GM21423 (cell line): ENCODE measurements around the gene CLIC4.
"Not testable (repeated sequence)": the region's sequence is repeated elsewhere in the genome, so short reads cannot be mapped to it uniquely, and the experiment has no call there.

Source experiments
- ATAC-seq: cut with Tn5 transposase; IDR thresholded peaks from one replicate; pipeline ENCODE4 v1.9.1; 2021; ENCODE audit warnings: mild to moderate bottlenecking, moderate library complexity; ENCODE audit not compliant: unreplicated experiment

CLIC4 gene

GRCh38 chr1:24872061-24872850 lies 127.0 kb downstream of the CLIC4 start:
- no peak for ATAC-seq

GRCh38 chr1:24873148-24873547 lies 127.9 kb downstream of the CLIC4 start:
- ATAC-seq, result no peak

- ATAC-seq, result no peak
These were observed 128.8 kb downstream of the CLIC4 start for GRCh38 chr1:24874056-24874455.

GRCh38 chr1:24874611-24875234 lies 129.5 kb downstream of the CLIC4 start:
- no peak for ATAC-seq

- ATAC-seq, result no peak
These were observed 130.0 kb downstream of the CLIC4 start for GRCh38 chr1:24875257-24875656.

- no peak for ATAC-seq
These were observed 130.8 kb downstream of the CLIC4 start for GRCh38 chr1:24875991-24876506.

- no peak for ATAC-seq
These were observed 132.8 kb downstream of the CLIC4 start for GRCh38 chr1:24878045-24878444.

GRCh38 chr1:24878775-24879742 lies 133.8 kb downstream of the CLIC4 start:
- ATAC-seq, result no peak

GRCh38 chr1:24881034-24881433 lies 135.8 kb downstream of the CLIC4 start:
- no peak for ATAC-seq

GRCh38 chr1:24884751-24885150 lies 139.5 kb downstream of the CLIC4 start:
- ATAC-seq, result no peak

- ATAC-seq, result no peak
These were observed 141.0 kb downstream of the CLIC4 start for GRCh38 chr1:24886241-24886640.

- ATAC-seq, result no peak
These were observed 143.1 kb downstream of the CLIC4 start for GRCh38 chr1:24888061-24888970.

GRCh38 chr1:24888971-24889676 lies 143.9 kb downstream of the CLIC4 start:
- no peak for ATAC-seq

GRCh38 chr1:24890887-24891286 lies 145.6 kb downstream of the CLIC4 start:
- ATAC-seq, result no peak

GRCh38 chr1:24891367-24891766 lies 146.1 kb downstream of the CLIC4 start:
- ATAC-seq, result not testable (repeated sequence)

- ATAC-seq, result no peak
These were observed 147.2 kb downstream of the CLIC4 start for GRCh38 chr1:24892188-24893153.

GRCh38 chr1:24893431-24893830 lies 148.2 kb downstream of the CLIC4 start:
- no peak for ATAC-seq
